GM06990 (cell line): ENCODE results near the gene HDAC4.
A peak's percentile ranks its signal among the peaks of the same experiment; 100 is the strongest.

Experiments
- DNase-seq: peaks from one replicate; pipeline ENCODE4 v3.0.0-alpha.2; 2011; ENCODE audit not compliant: insufficient read length; ENCODE audit errors: extremely low read depth
- H3K27me3 ChIP-seq: replicated peaks from 2 replicates; pipeline ENCODE4 v1.6.0; 2011; ENCODE audit warnings: low read length; ENCODE audit not compliant: control insufficient read depth, insufficient read depth
- H3K36me3 ChIP-seq: 2 replicates; pipeline ENCODE4 v1.5.1; 2011; ENCODE audit warnings: low read length; ENCODE audit not compliant: control insufficient read depth, insufficient read depth
- H3K4me3 ChIP-seq: replicated peaks from 2 replicates; pipeline ENCODE4 v1.5.1; 2011; ENCODE audit warnings: low read depth, mild to moderate bottlenecking, control low read depth, low read length
- TF ChIP-seq, protein P1 (sequence below): IDR thresholded peaks from 2 replicates; pipeline ENCODE4 v1.5.1; 2011; ENCODE audit warnings: low read length, control low read depth, mild to moderate bottlenecking, inconsistent platforms; ENCODE audit not compliant: insufficient read depth, poor library complexity, severe bottlenecking

Gene HDAC4

DNA sequence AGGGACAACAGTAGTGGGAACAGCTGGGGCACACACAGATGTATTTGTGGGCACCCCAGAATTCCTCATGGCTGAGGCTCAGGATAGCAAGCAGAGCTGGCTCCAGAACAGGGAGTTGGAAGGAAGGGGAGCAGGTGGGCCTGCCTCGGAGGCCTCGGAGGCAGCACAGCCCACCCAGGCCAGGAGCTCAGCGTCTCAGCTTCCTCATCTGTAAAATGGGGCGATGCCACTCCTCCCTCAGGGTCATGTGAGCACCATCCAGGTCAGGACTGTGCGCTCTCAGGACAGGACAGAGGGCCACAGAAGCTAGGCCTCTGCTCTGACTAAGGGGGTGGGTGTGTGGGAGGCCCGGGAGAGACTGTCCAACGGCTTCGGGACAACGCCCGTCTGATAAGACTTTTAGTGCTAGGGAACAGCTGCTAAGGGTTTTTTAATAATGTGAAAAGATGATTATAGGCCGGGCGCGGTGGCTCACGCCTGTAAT lies 106.2 kb downstream of the HDAC4 start:
- H3K4me3 ChIP-seq = no peak overlapping the region
- H3K27me3 ChIP-seq = no peaks in the 10 kb centered on the region; the same call in 1 of the 2 replicates
- DNase-seq = no peak
- TF ChIP-seq, protein P1, sequence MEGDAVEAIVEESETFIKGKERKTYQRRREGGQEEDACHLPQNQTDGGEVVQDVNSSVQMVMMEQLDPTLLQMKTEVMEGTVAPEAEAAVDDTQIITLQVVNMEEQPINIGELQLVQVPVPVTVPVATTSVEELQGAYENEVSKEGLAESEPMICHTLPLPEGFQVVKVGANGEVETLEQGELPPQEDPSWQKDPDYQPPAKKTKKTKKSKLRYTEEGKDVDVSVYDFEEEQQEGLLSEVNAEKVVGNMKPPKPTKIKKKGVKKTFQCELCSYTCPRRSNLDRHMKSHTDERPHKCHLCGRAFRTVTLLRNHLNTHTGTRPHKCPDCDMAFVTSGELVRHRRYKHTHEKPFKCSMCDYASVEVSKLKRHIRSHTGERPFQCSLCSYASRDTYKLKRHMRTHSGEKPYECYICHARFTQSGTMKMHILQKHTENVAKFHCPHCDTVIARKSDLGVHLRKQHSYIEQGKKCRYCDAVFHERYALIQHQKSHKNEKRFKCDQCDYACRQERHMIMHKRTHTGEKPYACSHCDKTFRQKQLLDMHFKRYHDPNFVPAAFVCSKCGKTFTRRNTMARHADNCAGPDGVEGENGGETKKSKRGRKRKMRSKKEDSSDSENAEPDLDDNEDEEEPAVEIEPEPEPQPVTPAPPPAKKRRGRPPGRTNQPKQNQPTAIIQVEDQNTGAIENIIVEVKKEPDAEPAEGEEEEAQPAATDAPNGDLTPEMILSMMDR = no peak
- H3K36me3 ChIP-seq = no peaks in the 10 kb centered on the region

DNA sequence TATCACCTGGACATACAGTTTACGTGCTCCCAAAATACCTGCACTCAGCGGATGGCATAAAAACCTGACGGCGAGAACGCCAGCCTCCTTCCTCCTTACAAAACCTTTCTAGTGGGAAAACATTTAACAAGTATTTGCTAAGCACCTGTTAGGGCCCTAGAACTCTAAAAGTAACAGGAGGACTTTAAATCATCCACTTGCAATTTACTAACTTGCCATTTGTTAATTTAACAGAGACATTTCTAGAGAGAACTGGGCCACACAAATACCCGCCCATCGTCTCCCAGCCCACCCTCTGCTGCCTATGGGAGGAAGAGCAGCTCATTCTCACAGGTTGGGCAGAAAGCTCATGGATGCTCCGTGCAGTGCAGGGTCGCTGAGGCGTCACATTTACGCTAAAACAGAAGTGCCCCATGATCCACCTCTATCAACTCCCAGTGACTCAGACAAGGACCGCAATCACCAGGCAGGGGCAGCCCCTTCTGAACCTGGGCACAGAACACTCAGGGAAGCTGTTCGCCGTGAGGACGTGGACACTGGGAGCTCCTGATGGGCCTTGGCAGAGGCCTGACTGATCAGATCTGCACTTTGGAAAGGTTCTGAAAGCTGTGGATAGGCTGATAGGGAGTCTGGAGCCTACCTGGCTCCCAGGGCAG lies 106.9 kb downstream of the HDAC4 start:
- Histone ChIP-seq H3K36me3 (no peaks in the 10 kb centered on the region), H3K4me3 (no peak overlapping the region), H3K27me3 (no peaks in the 10 kb centered on the region; the same call in 1 of the 2 replicates)
- TF ChIP-seq, protein P1 = no peak
- peak; percentile 52 for DNase-seq

DNA sequence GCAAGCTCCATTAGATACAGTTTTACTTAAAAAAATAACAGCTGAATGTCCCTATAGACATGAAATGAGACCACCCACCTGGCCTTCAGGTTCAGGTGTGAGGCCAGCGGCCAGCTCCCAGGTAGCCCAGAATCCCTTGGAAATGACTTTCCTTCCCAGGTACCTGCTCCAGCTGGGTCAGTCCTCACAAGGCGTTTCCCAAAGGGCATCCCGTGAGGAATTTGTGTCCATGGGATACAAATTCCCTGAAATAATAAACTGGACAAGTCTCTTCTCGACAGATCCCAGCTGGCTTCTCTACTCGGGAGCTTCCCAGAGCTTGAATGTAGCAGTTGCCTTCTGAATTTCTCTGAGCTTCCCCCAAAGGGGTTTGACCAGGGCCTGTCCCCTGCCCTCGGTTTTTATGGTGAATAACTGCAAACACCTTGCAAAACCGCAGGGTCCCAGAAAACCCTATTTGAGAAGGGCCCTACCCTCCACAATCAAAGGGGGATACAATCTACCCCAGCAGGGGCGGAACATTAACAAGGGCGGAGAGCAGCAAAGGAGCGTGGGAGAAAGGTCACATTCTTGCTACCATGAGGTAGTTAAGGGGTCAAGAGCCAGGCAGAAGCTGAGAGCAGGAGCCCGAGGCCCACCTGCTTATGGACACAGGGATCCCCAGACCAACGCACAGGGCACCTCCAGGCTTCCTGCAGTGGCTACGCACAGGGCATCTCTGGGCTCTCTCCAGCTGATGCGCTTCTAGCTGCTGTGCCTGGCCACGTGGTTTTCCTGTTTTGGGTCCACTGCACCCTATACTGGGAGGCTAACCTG lies 107.7 kb downstream of the HDAC4 start:
- H3K4me3 ChIP-seq = no peak overlapping the region
- DNase-seq = no peak
- H3K27me3 ChIP-seq = no peaks in the 10 kb centered on the region; the same call in 1 of the 2 replicates
- H3K36me3 ChIP-seq = no peaks in the 10 kb centered on the region
- TF ChIP-seq, protein P1 = no peak

DNA sequence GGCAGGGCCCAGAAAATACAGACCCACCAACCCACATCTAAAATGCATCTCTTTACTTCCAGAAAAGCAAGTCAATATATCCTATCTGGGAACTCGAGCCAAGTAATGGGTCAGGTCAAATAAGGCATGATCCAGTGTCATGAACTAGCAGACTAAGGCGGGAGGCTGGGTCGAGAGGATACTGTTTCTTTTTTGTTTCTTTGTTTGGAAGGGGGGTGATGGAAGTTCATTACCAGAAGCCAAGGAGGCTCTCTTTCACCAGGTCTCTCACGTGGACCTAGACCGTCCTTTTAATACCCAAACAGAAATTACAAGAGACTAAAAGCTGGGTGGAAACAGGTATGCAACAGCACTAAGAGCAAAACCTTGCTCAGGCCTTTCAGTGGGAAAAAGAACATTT lies 108.3 kb downstream of the HDAC4 start:
- no peaks in the 10 kb centered on the region; the same call in 1 of the 2 replicates for H3K27me3 ChIP-seq
- no peak overlapping the region for H3K4me3 ChIP-seq
- H3K36me3 ChIP-seq = no peaks in the 10 kb centered on the region
- TF ChIP-seq, protein P1 = no peak
- DNase-seq = no peak

DNA sequence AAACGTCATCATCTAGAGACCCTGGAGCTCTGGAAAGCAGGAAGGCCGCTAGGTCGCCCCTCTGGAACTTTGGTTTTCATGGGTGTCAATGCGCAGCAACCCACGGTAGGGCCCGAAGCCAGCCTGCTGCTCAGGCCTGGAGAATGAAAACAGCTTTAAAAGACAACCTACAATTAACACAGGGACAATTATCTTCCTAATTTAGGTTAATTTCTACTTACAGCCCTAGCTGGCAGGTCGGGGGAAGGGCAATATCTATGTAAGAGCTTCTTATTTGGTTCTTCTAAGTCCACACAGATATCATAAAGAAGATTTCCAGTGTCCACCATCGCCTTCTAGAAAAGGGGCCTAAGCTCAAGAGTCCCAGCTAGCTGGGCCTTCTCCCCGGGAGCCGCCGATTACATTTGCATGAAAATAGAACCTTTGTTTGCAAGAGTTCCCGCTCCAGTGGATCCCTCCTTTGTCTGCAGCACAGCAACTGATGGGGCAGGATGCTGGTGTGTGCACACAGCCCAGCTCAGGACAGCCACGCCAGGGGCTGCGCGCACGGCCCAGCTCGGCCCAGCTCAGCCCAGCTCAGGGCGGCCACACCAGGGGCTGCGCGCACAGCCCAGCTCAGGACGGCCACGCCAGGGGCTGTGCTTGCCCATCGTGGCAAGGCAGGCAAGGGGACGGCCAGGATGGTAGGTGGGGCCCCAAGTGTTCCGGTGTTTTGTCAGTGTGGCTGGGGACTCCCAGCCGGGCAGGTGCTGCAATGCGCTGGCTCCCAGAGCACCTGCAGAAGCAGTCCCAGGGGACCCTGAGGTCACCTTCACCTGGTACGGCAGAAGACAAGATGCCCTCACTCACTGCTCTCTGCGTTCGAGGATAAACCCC lies 109.1 kb downstream of the HDAC4 start:
- Histone ChIP-seq H3K4me3 (no peak overlapping the region), H3K27me3 (no peaks in the 10 kb centered on the region; the same call in 1 of the 2 replicates), H3K36me3 (no peaks in the 10 kb centered on the region)
- no peak for DNase-seq
- TF ChIP-seq, protein P1 = no peak
